HCT116 (cell line): ENCODE measurements around the gene TUBA4B. TPM values are rescaled to one million over a fixed set of nuclear protein-coding genes. Genes with fewer than 3 reads are reported as not detected.

Source experiments
- ATAC-seq: fragments of 200-7000 bp; cut with Tn5 transposase; 2 replicates; pipeline ENCODE4 v1.9.1; 2020; ENCODE audit warnings: mild to moderate bottlenecking, moderate library complexity
- BruUV-seq: library from RNA; stranded (reverse); fragments of 400-500 nt; replicated peaks from 2 replicates; lab custom pipeline; 2021; lab: Mats Ljungman, UMichigan
- CTCF ChIA-PET: fragments of 300-600 bp; sonication (Branson Sonifier 250); formaldehyde crosslinking; loops from one replicate; lab custom pipeline; 2021; ENCODE audit warnings: antibody characterized with exemption; lab: Charles Lee
- POLR2A ChIA-PET: fragments of 300-600, 350-600 bp; sonication (Branson Sonifier 250); formaldehyde crosslinking; loops from one replicate; lab custom pipeline; 2021; ENCODE audit warnings: antibody characterized with exemption; lab: Charles Lee
- RAD21 ChIA-PET, 2 experiments: fragments of 300-600 bp; sonication (Branson Sonifier 250); formaldehyde crosslinking; loops; one replicate each; lab custom pipeline; 2023; ENCODE audit warnings: low total read pairs in 2 of 2; ENCODE audit not compliant: uncharacterized antibody in 2 of 2, unreplicated experiment in 2 of 2, low non-redundant PET in 1 of 2; lab: Charles Lee
- DNase-seq: peaks from one replicate; pipeline ENCODE4 v3.0.0-alpha.2; 2010; ENCODE audit warnings: low read depth, low spot score
- H2AFZ ChIP-seq: fragments of 200-600 bp; shearing (Covaris generic), sonication (generic); 2 replicates; pipeline ENCODE4 v1.6.1; 2017; ENCODE audit warnings: low read depth, mixed run types, mixed read lengths, antibody characterized with exemption, low read length; ENCODE audit not compliant: poor library complexity, severe bottlenecking
- H3K27ac ChIP-seq: 2 replicates; pipeline ENCODE4 v1.5.1; 2012; ENCODE audit warnings: low read depth, low read length
- H3K27me3 ChIP-seq: fragments of 200-600 bp; sonication (generic); 2 replicates; pipeline ENCODE4 v1.6.1; 2016; ENCODE audit warnings: mixed run types, low read length, mixed read lengths; ENCODE audit not compliant: insufficient read depth
- H3K36me3 ChIP-seq, 2 experiments: fragments of 200-500 bp in 1 of 2; fragments of 200-600 bp in 1 of 2; sonication (Bioruptor generic) in 1 of 2; sonication (generic) in 1 of 2; 2 replicates each; pipeline versions ENCODE4 v1.5.1 to v1.6.1; 2014 to 2016; ENCODE audit warnings: low read length in 2 of 2, inconsistent platforms in 1 of 2, mixed read lengths in 1 of 2, mixed run types in 1 of 2; ENCODE audit not compliant: insufficient read depth in 2 of 2, control insufficient read depth in 1 of 2
- H3K4me1 ChIP-seq, 2 experiments: fragments of 200-600 bp in 1 of 2; sonication (generic) in 1 of 2; 2 replicates each; pipeline versions ENCODE4 v1.5.1 to v1.6.1; 2012 to 2017; ENCODE audit warnings: low read length in 2 of 2, inconsistent platforms in 1 of 2, mild to moderate bottlenecking in 1 of 2, mixed read lengths in 1 of 2, mixed run types in 1 of 2, moderate library complexity in 1 of 2; ENCODE audit not compliant: insufficient read depth in 2 of 2, control insufficient read depth in 1 of 2
- H3K4me2 ChIP-seq: fragments of 200-600 bp; sonication (generic); 2 replicates; pipeline ENCODE4 v1.6.1; 2017; ENCODE audit warnings: mixed run types, low read length, mixed read lengths
- H3K4me3 ChIP-seq, 2 experiments: fragments of 200-600 bp in 1 of 2; sonication (generic) in 1 of 2; replicated peaks in 1 of 2; 2 replicates each; pipeline ENCODE4 v1.5.1; 2011 to 2016; ENCODE audit warnings: low read length in 2 of 2, control low read depth in 1 of 2, low read depth in 1 of 2, mild to moderate bottlenecking in 1 of 2, mixed read lengths in 1 of 2, mixed run types in 1 of 2
- H3K79me2 ChIP-seq: fragments of 200-600 bp; sonication (generic); 2 replicates; pipeline ENCODE4 v1.6.1; 2017; ENCODE audit warnings: mild to moderate bottlenecking, mixed run types, low read length, moderate library complexity, mixed read lengths; ENCODE audit not compliant: insufficient read depth
- H3K9ac ChIP-seq: fragments of 200-600 bp; sonication (generic); 2 replicates; pipeline ENCODE4 v1.6.1; 2016; ENCODE audit warnings: low read length, mixed read lengths
- H3K9me2 ChIP-seq: fragments of 200-600 bp; sonication (generic), shearing (Covaris generic); 2 replicates; pipeline ENCODE4 v1.6.1; 2017; ENCODE audit warnings: mixed run types, mild to moderate bottlenecking, moderate library complexity; ENCODE audit not compliant: insufficient read depth
- H3K9me3 ChIP-seq, 2 experiments: fragments of 200-500 bp in 1 of 2; fragments of 200-600 bp in 1 of 2; sonication (Bioruptor generic) in 1 of 2; sonication (generic) in 1 of 2; 2 replicates each; pipeline ENCODE4 v1.6.1; 2014 to 2017; ENCODE audit warnings: low read length in 2 of 2, mixed read lengths in 2 of 2, inconsistent platforms in 1 of 2, low read depth in 1 of 2, mild to moderate bottlenecking in 1 of 2, mixed run types in 1 of 2, moderate library complexity in 1 of 2; ENCODE audit not compliant: control insufficient read depth in 1 of 2, insufficient read depth in 1 of 2
- H4K20me1 ChIP-seq: fragments of 200-600 bp; sonication (generic), shearing (Covaris generic); 2 replicates; pipeline ENCODE4 v1.6.1; 2017; ENCODE audit warnings: mixed run types, mild to moderate bottlenecking, moderate library complexity; ENCODE audit not compliant: insufficient read depth
- EGR1 ChIP-seq: IDR thresholded peaks from 2 replicates; pipeline ENCODE4 v1.6.1; 2012; ENCODE audit warnings: low read depth
- ELF1 ChIP-seq: IDR thresholded peaks from 2 replicates; pipeline ENCODE4 v1.6.1; 2012; ENCODE audit warnings: low read depth, borderline replicate concordance
- EZH2 ChIP-seq: fragments of 200-600 bp; sonication (generic); IDR thresholded peaks from 2 replicates; pipeline ENCODE4 v1.6.1; 2017; ENCODE audit warnings: antibody characterized with exemption, mixed run types
- FOSL1 ChIP-seq: IDR thresholded peaks from 2 replicates; pipeline ENCODE4 v1.6.1; 2012; ENCODE audit warnings: low read depth
- POLR2A ChIP-seq: IDR thresholded peaks from 2 replicates; pipeline ENCODE4 v1.7.0; 2011; ENCODE audit warnings: borderline replicate concordance; ENCODE audit not compliant: insufficient read depth, insufficient read length; ENCODE audit errors: extremely low read depth
- POLR2AphosphoS5 ChIP-seq: IDR thresholded peaks from 2 replicates; pipeline ENCODE4 v1.6.1; 2011; ENCODE audit warnings: mild to moderate bottlenecking, low read depth, low read length, moderate library complexity
- RAD21 ChIP-seq: IDR thresholded peaks from 2 replicates; pipeline ENCODE4 v1.6.1; 2012; ENCODE audit warnings: low read depth, mild to moderate bottlenecking
- SP1 ChIP-seq: IDR thresholded peaks from 2 replicates; pipeline ENCODE4 v1.6.1; 2012; ENCODE audit warnings: low read depth
- TCF7L2 ChIP-seq: IDR thresholded peaks from 2 replicates; pipeline ENCODE4 v1.7.0; 2011; ENCODE audit warnings: borderline replicate concordance, inconsistent platforms; ENCODE audit not compliant: insufficient read depth, insufficient read length; ENCODE audit errors: extremely low read depth
- YY1 ChIP-seq: IDR thresholded peaks from 2 replicates; pipeline ENCODE4 v1.6.1; 2011; ENCODE audit warnings: low read length, low read depth, moderate library complexity, mild to moderate bottlenecking; ENCODE audit not compliant: insufficient replicate concordance; ENCODE audit errors: extremely low read depth
- ZFX ChIP-seq: fragments of 450-650 bp; IDR thresholded peaks from 2 replicates; pipeline ENCODE4 v1.6.1; 2017
- ZNF274 ChIP-seq: fragments of 200-500 bp; sonication (Bioruptor generic); IDR thresholded peaks from 2 replicates; pipeline ENCODE4 v1.6.1; 2014; ENCODE audit warnings: mild to moderate bottlenecking, low read depth, low read length, inconsistent platforms
- intact Hi-C: fragments of 100-400 bp; cut with micrococcal nuclease; formaldehyde crosslinking; loops from 2 replicates; pipeline ENCODE4 v1.10.0; 2022
- total RNA-seq: library from RNA; stranded (reverse); gene quantifications from one replicate; pipeline ENCODE4 v1.2.1, GENCODE V29; 2021; ENCODE audit not compliant: unreplicated experiment
- TF ChIP-seq, protein P1 (sequence below): IDR thresholded peaks from 2 replicates; pipeline ENCODE4 v1.6.1; 2011; ENCODE audit warnings: mild to moderate bottlenecking, low read length, moderate library complexity; ENCODE audit not compliant: insufficient replicate concordance; ENCODE audit errors: extremely low read depth
- TF ChIP-seq, protein P2 (sequence below): IDR thresholded peaks from 2 replicates; pipeline ENCODE4 v1.6.1; 2012
- TF ChIP-seq, protein P3 (sequence below): IDR thresholded peaks from 2 replicates; pipeline ENCODE4 v1.6.1; 2012

The TUBA4B gene
- total RNA-seq, 1 experiment from 2014 or later, result not detected

DNA sequence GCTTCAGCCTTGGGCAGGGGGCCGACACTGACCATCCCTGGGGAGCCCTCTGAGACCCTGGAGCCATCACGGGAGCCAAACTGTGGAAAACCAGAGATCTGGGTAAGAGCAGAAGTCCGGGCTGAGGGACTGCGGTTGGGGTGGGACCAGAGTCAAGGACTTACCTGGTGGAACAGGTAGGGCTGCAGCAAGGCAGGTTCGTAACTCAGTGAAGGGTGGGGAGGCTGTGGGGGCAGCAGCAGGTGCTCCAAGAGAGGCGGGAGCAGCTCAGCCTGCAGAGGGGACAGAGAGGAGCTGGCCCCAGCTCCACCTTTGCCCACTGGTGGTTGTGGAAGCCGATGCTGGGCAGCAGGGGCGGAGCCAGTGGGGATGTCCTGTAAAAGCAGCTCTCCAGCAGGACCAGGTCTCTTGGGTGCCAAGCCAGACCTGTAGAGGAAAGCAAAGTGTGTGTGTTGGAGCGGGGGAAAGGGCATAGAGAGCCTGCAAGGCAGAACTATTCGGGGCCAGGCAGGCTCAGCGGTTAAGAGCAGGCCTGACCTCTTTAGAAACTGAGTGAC, 49.4 kb downstream of the TUBA4B start:
- Histone ChIP-seq H3K4me3 (no peak overlapping the region), H2AFZ (no peak overlapping the region), H3K9ac (no peak overlapping the region), H3K79me2 (no peaks in the 10 kb centered on the region), H3K9me3 (no peaks in the 10 kb centered on the region), H3K27ac (no peak overlapping the region), H3K27me3 (peaks cover 66% of the 10 kb centered on the region), H3K9me2 (no peaks in the 10 kb centered on the region), H3K4me2 (no peak overlapping the region), H3K4me1 (peaks cover 3 to 5% of the 10 kb centered on the region in 2 experiments; a peak in 3 of 4 replicates), H4K20me1 (no peaks in the 10 kb centered on the region), H3K36me3 (no peaks in the 10 kb centered on the region)
- BruUV-seq, result no TSS peak
- CTCF ChIA-PET, result interaction anchor here (1.3 kb wide), 1 partner anchor 7 kb away, joined by 5 read pairs; no protein-coding TSS in a partner anchor
- RAD21 ChIA-PET, result no interaction called here
- TF ChIP-seq, protein P1, sequence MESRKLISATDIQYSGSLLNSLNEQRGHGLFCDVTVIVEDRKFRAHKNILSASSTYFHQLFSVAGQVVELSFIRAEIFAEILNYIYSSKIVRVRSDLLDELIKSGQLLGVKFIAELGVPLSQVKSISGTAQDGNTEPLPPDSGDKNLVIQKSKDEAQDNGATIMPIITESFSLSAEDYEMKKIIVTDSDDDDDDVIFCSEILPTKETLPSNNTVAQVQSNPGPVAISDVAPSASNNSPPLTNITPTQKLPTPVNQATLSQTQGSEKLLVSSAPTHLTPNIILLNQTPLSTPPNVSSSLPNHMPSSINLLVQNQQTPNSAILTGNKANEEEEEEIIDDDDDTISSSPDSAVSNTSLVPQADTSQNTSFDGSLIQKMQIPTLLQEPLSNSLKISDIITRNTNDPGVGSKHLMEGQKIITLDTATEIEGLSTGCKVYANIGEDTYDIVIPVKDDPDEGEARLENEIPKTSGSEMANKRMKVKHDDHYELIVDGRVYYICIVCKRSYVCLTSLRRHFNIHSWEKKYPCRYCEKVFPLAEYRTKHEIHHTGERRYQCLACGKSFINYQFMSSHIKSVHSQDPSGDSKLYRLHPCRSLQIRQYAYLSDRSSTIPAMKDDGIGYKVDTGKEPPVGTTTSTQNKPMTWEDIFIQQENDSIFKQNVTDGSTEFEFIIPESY, result no peak
- TF ChIP-seq YY1 (no peak), POLR2A (no peak), EZH2 (no peak), ELF1 (no peak), ZFX (no peak), TCF7L2 (no peak), SP1 (no peak), EGR1 (no peak), ZNF274 (no peak), POLR2AphosphoS5 (no peak), FOSL1 (no peak), RAD21 (no peak)
- TF ChIP-seq, protein P2, sequence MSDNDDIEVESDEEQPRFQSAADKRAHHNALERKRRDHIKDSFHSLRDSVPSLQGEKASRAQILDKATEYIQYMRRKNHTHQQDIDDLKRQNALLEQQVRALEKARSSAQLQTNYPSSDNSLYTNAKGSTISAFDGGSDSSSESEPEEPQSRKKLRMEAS, result no peak
- TF ChIP-seq, protein P3, sequence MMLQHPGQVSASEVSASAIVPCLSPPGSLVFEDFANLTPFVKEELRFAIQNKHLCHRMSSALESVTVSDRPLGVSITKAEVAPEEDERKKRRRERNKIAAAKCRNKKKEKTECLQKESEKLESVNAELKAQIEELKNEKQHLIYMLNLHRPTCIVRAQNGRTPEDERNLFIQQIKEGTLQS, result no peak
- intact Hi-C loops, result no loop called here
- DNase-seq (no peak), ATAC-seq (no peak)
- POLR2A ChIA-PET, result no interaction called here
